ENCODE results near the gene SSBP3.

DNA sequence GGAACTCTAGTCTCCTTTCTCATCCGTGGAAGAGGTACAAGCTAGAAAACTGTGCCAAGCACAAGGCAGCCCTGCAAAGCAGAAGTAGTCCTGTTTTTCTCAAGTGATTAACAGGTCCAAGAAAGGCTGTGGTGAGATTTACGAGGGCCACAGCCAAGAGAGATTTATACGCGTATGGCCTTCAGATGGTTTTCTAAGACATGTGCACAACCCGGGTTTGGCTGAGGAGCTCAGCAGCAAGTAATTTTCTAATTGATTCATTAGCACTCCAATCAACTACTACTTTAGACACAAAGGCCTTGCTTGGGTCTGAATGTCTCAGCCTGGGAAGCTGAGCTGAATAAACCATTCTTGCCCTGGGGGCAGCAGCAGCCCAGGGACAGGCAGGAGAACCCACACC lies 55.8 kb downstream of the SSBP3 start:
- TF ChIP-seq, protein P1, sequence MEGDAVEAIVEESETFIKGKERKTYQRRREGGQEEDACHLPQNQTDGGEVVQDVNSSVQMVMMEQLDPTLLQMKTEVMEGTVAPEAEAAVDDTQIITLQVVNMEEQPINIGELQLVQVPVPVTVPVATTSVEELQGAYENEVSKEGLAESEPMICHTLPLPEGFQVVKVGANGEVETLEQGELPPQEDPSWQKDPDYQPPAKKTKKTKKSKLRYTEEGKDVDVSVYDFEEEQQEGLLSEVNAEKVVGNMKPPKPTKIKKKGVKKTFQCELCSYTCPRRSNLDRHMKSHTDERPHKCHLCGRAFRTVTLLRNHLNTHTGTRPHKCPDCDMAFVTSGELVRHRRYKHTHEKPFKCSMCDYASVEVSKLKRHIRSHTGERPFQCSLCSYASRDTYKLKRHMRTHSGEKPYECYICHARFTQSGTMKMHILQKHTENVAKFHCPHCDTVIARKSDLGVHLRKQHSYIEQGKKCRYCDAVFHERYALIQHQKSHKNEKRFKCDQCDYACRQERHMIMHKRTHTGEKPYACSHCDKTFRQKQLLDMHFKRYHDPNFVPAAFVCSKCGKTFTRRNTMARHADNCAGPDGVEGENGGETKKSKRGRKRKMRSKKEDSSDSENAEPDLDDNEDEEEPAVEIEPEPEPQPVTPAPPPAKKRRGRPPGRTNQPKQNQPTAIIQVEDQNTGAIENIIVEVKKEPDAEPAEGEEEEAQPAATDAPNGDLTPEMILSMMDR (IDR thresholded peaks at IDR 0.05): no peak
- TF ChIP-seq POLR2A (IDR thresholded peaks at IDR 0.05): no peak
